Measurements from ENCODE around the gene CYTH1. TPM values are rescaled to one million over a fixed set of nuclear protein-coding genes. Genes with fewer than 3 reads are reported as not detected.

Gene CYTH1
- total RNA-seq, 1 experiment from 2014 or later = 9.7 TPM

DNA sequence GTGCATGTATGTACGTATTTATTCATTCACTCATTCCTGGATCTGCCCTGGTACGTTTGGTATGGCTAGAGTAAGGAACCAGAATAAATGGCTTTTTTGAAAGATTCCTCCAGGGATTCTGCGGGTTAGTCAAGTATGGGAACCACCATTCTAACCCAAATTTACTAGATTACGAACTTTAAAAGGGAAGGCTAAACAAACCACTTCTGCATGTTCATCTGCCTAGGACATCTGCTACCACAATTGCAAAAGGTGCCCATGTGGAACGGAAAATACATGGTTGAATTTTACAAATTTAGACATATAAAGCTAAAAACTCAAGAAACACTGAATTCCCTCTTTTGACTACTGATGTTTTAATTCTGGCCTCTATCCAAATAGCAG lies 22.1 kb downstream of the CYTH1 start:
- no peaks in the 10 kb centered on the region for H3K23me2 ChIP-seq (ENCODE audit: insufficient read length, low read depth, low read length, poor library complexity, severe bottlenecking)
- H2BK15ac ChIP-seq (ENCODE audit: low read depth, low read length) = no peak overlapping the region
- H2AFZ ChIP-seq (ENCODE audit: low read length) = no peak overlapping the region
- no peak overlapping the region for H3K27ac ChIP-seq (ENCODE audit: insufficient read length, low read depth, low read length)
- H2BK12ac ChIP-seq (ENCODE audit: insufficient read length, low read depth, low read length) = no peak overlapping the region
- DNase-seq = no peak
- WGBS (ENCODE audit: extremely low coverage, insufficient read length, low lambda C conversion rate) = no CpG with 5 or more reads among the region's 5 CpGs
- peaks cover 13 to 16% of the 10 kb centered on the region in 2 experiments for H3K4me1 Mint-ChIP-seq
- H2BK5ac ChIP-seq (ENCODE audit: insufficient read length, low read length) = no peak overlapping the region
- no peaks in the 10 kb centered on the region for H3K79me2 ChIP-seq (ENCODE audit: insufficient read depth, low read length)
- H3K9me3 Mint-ChIP-seq = no peaks in the 10 kb centered on the region
- H3K27me3 Mint-ChIP-seq (ENCODE audit: low read depth) = no peaks in the 10 kb centered on the region
- H2AK5ac ChIP-seq (ENCODE audit: insufficient read length, low read length) = no peak overlapping the region
- H3K56ac ChIP-seq (ENCODE audit: insufficient read length, low read depth, low read length) = no peak overlapping the region
- no peak overlapping the region for H3K4ac ChIP-seq (ENCODE audit: low read depth, low read length)
- H3K18ac ChIP-seq (ENCODE audit: insufficient read length, low read depth, low read length) = no peak overlapping the region
- no peak overlapping the region for H3K9ac ChIP-seq (ENCODE audit: extremely low read depth, insufficient read length, low read length)
- H4K5ac ChIP-seq (ENCODE audit: insufficient read length, low read depth, low read length) = no peak overlapping the region
- H3T11ph ChIP-seq (ENCODE audit: low read length) = no peak overlapping the region
- H2BK120ac ChIP-seq (ENCODE audit: low read depth, low read length, poor library complexity, severe bottlenecking) = no peak overlapping the region
- H3K9me3 ChIP-seq (ENCODE audit: control insufficient read depth, low read depth, low read length) = no peaks in the 10 kb centered on the region
- H3K36me3 Mint-ChIP-seq (ENCODE audit: insufficient read depth in 1 of 3, low read depth in 3 of 3) = no peaks in the 10 kb centered on the region
- TF ChIP-seq, protein P1, sequence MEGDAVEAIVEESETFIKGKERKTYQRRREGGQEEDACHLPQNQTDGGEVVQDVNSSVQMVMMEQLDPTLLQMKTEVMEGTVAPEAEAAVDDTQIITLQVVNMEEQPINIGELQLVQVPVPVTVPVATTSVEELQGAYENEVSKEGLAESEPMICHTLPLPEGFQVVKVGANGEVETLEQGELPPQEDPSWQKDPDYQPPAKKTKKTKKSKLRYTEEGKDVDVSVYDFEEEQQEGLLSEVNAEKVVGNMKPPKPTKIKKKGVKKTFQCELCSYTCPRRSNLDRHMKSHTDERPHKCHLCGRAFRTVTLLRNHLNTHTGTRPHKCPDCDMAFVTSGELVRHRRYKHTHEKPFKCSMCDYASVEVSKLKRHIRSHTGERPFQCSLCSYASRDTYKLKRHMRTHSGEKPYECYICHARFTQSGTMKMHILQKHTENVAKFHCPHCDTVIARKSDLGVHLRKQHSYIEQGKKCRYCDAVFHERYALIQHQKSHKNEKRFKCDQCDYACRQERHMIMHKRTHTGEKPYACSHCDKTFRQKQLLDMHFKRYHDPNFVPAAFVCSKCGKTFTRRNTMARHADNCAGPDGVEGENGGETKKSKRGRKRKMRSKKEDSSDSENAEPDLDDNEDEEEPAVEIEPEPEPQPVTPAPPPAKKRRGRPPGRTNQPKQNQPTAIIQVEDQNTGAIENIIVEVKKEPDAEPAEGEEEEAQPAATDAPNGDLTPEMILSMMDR (conservative IDR thresholded peaks at IDR 0.05) = no peak
- H3K27me3 ChIP-seq (ENCODE audit: insufficient read depth, low read length) = no peaks in the 10 kb centered on the region
- peaks cover 3% of the 10 kb centered on the region for H3K79me1 ChIP-seq (ENCODE audit: insufficient read depth, low read depth, low read length, poor library complexity, severe bottlenecking)
- no peak overlapping the region for H4K91ac ChIP-seq (ENCODE audit: insufficient read length, low read depth, low read length)
- peaks cover 2% of the 10 kb centered on the region; the same call in 1 of the 2 replicates for H3K4me1 ChIP-seq (ENCODE audit: insufficient read depth, low read length)
- H3K14ac ChIP-seq (ENCODE audit: insufficient read depth, low read length) = no peak overlapping the region
- no peak overlapping the region for H3K23ac ChIP-seq (ENCODE audit: insufficient read length, low read depth, low read length)
- H4K20me1 ChIP-seq (ENCODE audit: control insufficient read depth, insufficient read depth, insufficient read length) = no peaks in the 10 kb centered on the region
- H4K8ac ChIP-seq (replicated peaks; ENCODE audit: insufficient read length, low read depth, low read length) = no peak overlapping the region
- H3K4me3 Mint-ChIP-seq = no peak overlapping the region
- no peak overlapping the region for H3K27ac Mint-ChIP-seq
- H3K4me2 ChIP-seq (ENCODE audit: insufficient read depth, insufficient read length, low read length) = no peak overlapping the region
- no peak overlapping the region for H2BK20ac ChIP-seq (ENCODE audit: low read depth, low read length, poor library complexity, severe bottlenecking)
